ENCODE measurements around the gene LCN6. TPM values are rescaled to one million over a fixed set of nuclear protein-coding genes. Genes with fewer than 3 reads are reported as not detected.

Gene LCN6
- total and polyA plus RNA-seq, 9 of the 15 experiments (the other 6 are each of a cell fraction or from before 2014, with no cell fraction given), result 0.10 to 0.45 (median 0.37) TPM; not detected in 5

GRCh38 chr9:136759436-136760325 is 11.4 kb upstream of the LCN6 start:
- intact Hi-C loops (cut with micrococcal nuclease), result no loop called here
- CTCF ChIA-PET (ENCODE audit: low intra/inter-chr PET ratio), result no interaction called here
- FAIRE-seq, result no peak

More at GRCh38 chr9:136759436-136760325, 11.4 kb upstream of the LCN6 start:
- H3K27ac ChIP-seq (ENCODE audit: extremely low read depth, low read depth, low read length), result no peak overlapping the region
- no peak overlapping the region for H3K4me2 ChIP-seq (ENCODE audit: insufficient read depth, low read length)
- no peak overlapping the region for H2AFZ ChIP-seq (ENCODE audit: low read depth, low read length)
- WGBS (ENCODE audit: insufficient coverage, low coverage, missing lambda C conversion rate), result 40% methylated on average over 27 of the region's 27 CpGs
- no peaks in the 10 kb centered on the region for H3K27me3 ChIP-seq (ENCODE audit: control insufficient read depth in 2 of 2, insufficient read depth in 2 of 2, low read length in 2 of 2)
- no peak for TF ChIP-seq ASH1L (IDR thresholded peaks at IDR 0.05; ENCODE audit: borderline replicate concordance, low read depth, partially characterized antibody)
- no peak for TF ChIP-seq EP300 (IDR thresholded peaks at IDR 0.05; ENCODE audit: low read length)
- TF ChIP-seq ZNF785 (CRISPR knock-in tag; IDR thresholded peaks at IDR 0.05), result no peak
- no peak for TF ChIP-seq KDM1A (IDR thresholded peaks at IDR 0.05)
- TF ChIP-seq RBFOX2 (IDR thresholded peaks at IDR 0.05; ENCODE audit: low read depth, low read length), result no peak
- TF ChIP-seq TFAM (CRISPR knock-in tag; conservative IDR thresholded peaks at IDR 0.05), result no peak
- TF ChIP-seq ZNF696 (CRISPR knock-in tag; conservative IDR thresholded peaks at IDR 0.05), result no peak
- no peak for TF ChIP-seq HBP1 (CRISPR knock-in tag; IDR thresholded peaks at IDR 0.05)
- no peak for TF ChIP-seq SPI1 (IDR thresholded peaks at IDR 0.05; ENCODE audit: borderline replicate concordance, low read depth, low read length)
- no peak for TF ChIP-seq MYC (IDR thresholded peaks at IDR 0.05; ENCODE audit: low read depth, low read length)
- TF ChIP-seq MYC (CRISPR knock-in tag; IDR thresholded peaks at IDR 0.05; ENCODE audit: borderline replicate concordance, low read depth), result no peak
- TF ChIP-seq ZSCAN29 (IDR thresholded peaks at IDR 0.05), result no peak
- TF ChIP-seq, protein P1, sequence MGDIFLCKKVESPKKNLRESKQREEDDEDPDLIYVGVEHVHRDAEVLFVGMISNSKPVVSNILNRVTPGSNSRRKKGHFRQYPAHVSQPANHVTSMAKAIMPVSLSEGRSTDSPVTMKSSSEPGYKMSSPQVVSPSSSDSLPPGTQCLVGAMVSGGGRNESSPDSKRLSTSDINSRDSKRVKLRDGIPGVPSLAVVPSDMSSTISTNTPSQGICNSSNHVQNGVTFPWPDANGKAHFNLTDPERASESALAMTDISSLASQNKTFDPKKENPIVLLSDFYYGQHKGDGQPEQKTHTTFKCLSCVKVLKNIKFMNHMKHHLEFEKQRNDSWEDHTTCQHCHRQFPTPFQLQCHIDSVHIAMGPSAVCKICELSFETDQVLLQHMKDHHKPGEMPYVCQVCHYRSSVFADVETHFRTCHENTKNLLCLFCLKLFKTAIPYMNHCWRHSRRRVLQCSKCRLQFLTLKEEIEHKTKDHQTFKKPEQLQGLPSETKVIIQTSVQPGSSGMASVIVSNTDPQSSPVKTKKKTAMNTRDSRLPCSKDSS (IDR thresholded peaks at IDR 0.05; ENCODE audit: low read depth, partially characterized antibody), result no peak
- no peak for TF ChIP-seq ZBTB1 (CRISPR knock-in tag; IDR thresholded peaks at IDR 0.05; ENCODE audit: borderline replicate concordance, low read depth)
- no peak for TF ChIP-seq EZH2 (IDR thresholded peaks at IDR 0.05; ENCODE audit: borderline replicate concordance, low read depth, low read length)
- TF ChIP-seq PHB (CRISPR knock-in tag; IDR thresholded peaks at IDR 0.05), result no peak
- TF ChIP-seq ZNF217 (CRISPR knock-in tag; IDR thresholded peaks at IDR 0.05), result no peak
- no peak overlapping the region for H3K4me3 ChIP-seq
- peaks cover 6 to 79% of the 10 kb centered on the region in 2 experiments; a peak in 4 of 5 replicates for H3K4me1 ChIP-seq (replicated peaks in 1 of 2; ENCODE audit: control insufficient read depth in 2 of 2, insufficient read depth in 2 of 2, low read length in 2 of 2)
- no peak for DNase-seq (ENCODE audit: extremely low read depth in 1 of 4, low spot score in 3 of 4)
- no peaks in the 10 kb centered on the region for H3K36me3 ChIP-seq (ENCODE audit: control insufficient read depth, insufficient read depth, low read length)
- no TSS peak for BruUV-seq (replicated peaks)
- H3K9ac ChIP-seq (ENCODE audit: insufficient read depth in 1 of 2, low read depth in 2 of 2, low read length in 2 of 2), result peak overlapping the region in 1 of 2 experiments; percentile 64; a peak in 1 of 4 replicates
- no peak for ATAC-seq
- no peaks in the 10 kb centered on the region for H4K20me1 ChIP-seq (replicated peaks; ENCODE audit: control insufficient read depth, insufficient read depth, low read length)
- no peaks in the 10 kb centered on the region for H3K79me2 ChIP-seq (ENCODE audit: control insufficient read depth, insufficient read depth, low read length)
- H3K9me1 ChIP-seq (ENCODE audit: control insufficient read depth, insufficient read depth, low read length), result no peaks in the 10 kb centered on the region
- peaks cover 7% of the 10 kb centered on the region for H3K9me3 ChIP-seq (replicated peaks; ENCODE audit: control insufficient read depth, insufficient read depth, low read depth, low read length)
- POLR2A ChIA-PET, result interaction anchor here (0.6 to 2.6 kb wide), 4 partner anchors 12 to 518 kb away, joined by 3 to 11 read pairs (median 3); partner anchors contain the start of gene TOR4A
- in situ Hi-C loops (cut with MboI), result no loop called here

All from K562 (cell line).